K562 (cell line): ENCODE measurements around the gene CISD3. TPM values are rescaled to one million over a fixed set of nuclear protein-coding genes. Genes with fewer than 3 reads are reported as not detected.
A peak's percentile ranks its signal among the peaks of the same experiment; 100 is the strongest.

Experiments used
- ASH1L ChIP-seq: fragments of 450-650 bp; IDR thresholded peaks from 2 replicates; pipeline ENCODE4 v1.6.1; 2018; ENCODE audit warnings: borderline replicate concordance, mild to moderate bottlenecking, low read depth; ENCODE audit not compliant: partially characterized antibody
- ATF7 ChIP-seq: fragments of 450-650 bp; IDR thresholded peaks from 2 replicates; pipeline ENCODE4 v1.7.1; 2014; ENCODE audit warnings: mild to moderate bottlenecking, moderate library complexity
- ELF4 ChIP-seq: fragments of 450-650 bp; formaldehyde crosslinking; IDR thresholded peaks from 2 replicates; pipeline ENCODE4 v1.4.0; 2022; ENCODE audit warnings: missing genetic modification characterization
- FOSL1 ChIP-seq: fragments of 200-800 bp; sonication (Bioruptor generic); conservative IDR thresholded peaks from 2 replicates; pipeline ENCODE4 v1.6.1; 2016; ENCODE audit warnings: missing genetic modification characterization, missing compliant biosample characterization
- FOXJ3 ChIP-seq: sonication (generic); formaldehyde crosslinking; IDR thresholded peaks from 2 replicates; pipeline ENCODE4 v1.4.0; 2020; ENCODE audit warnings: mild to moderate bottlenecking, missing genetic modification reagents
- MIER1 ChIP-seq: fragments of 450-650 bp; IDR thresholded peaks from 2 replicates; pipeline ENCODE4 v1.6.1; 2016; ENCODE audit warnings: antibody characterized with exemption, mild to moderate bottlenecking, low read depth
- MYBL2 ChIP-seq, 2 experiments: fragments of 450-650 bp in 1 of 2; sonication (generic) in 1 of 2; formaldehyde crosslinking in 1 of 2; IDR thresholded peaks; 2 replicates each; pipeline versions ENCODE4 v1.6.1 to v1.8.1; 2017 to 2022; ENCODE audit warnings: borderline replicate concordance in 1 of 2, inconsistent platforms in 1 of 2, low read depth in 1 of 2, mild to moderate bottlenecking in 1 of 2, missing genetic modification reagents in 1 of 2, moderate library complexity in 1 of 2
- NCOA6 ChIP-seq: fragments of 450-650 bp; IDR thresholded peaks from 2 replicates; pipeline ENCODE4 v1.6.1; 2017; ENCODE audit warnings: mild to moderate bottlenecking
- NFXL1 ChIP-seq: fragments of 450-650 bp; formaldehyde crosslinking; IDR thresholded peaks from 2 replicates; pipeline ENCODE4 v1.4.0; 2021; ENCODE audit warnings: mild to moderate bottlenecking
- NFYB ChIP-seq: IDR thresholded peaks from 2 replicates; pipeline ENCODE4 v1.6.1; 2011; ENCODE audit warnings: mild to moderate bottlenecking, moderate library complexity; ENCODE audit not compliant: insufficient read length; ENCODE audit errors: extremely low read depth
- SP1 ChIP-seq: sonication (generic); formaldehyde crosslinking; IDR thresholded peaks from 2 replicates; pipeline ENCODE4 v1.8.1; 2022; ENCODE audit warnings: mild to moderate bottlenecking, missing genetic modification reagents
- SRSF3 ChIP-seq: fragments of 200-400 bp; formaldehyde crosslinking; IDR thresholded peaks from 2 replicates; pipeline ENCODE4 v1.6.1; 2016; ENCODE audit warnings: mild to moderate bottlenecking, low read length, moderate library complexity; ENCODE audit not compliant: insufficient read depth
- TAL1 ChIP-seq: fragments of 450-650 bp; IDR thresholded peaks from 2 replicates; pipeline ENCODE4 v1.6.1; 2016; ENCODE audit warnings: mild to moderate bottlenecking
- TBP ChIP-seq: optimal IDR thresholded peaks from 2 replicates; pipeline ENCODE3; 2011; ENCODE audit warnings: low read depth, low read length, improper control_type of control experiment
- USF2 ChIP-seq: sonication (generic); formaldehyde crosslinking; IDR thresholded peaks from 2 replicates; pipeline ENCODE4 v1.5.0; 2020; ENCODE audit warnings: missing genetic modification reagents
- XRCC5 ChIP-seq: fragments of 200-400 bp; formaldehyde crosslinking; IDR thresholded peaks from 2 replicates; pipeline ENCODE4 v1.6.1; 2017; ENCODE audit warnings: low read depth, mild to moderate bottlenecking, low read length
- ZNF644 ChIP-seq: fragments of 200-800 bp; sonication (Bioruptor generic); IDR thresholded peaks from 2 replicates; pipeline ENCODE4 v1.6.1; 2016; ENCODE audit warnings: low read depth, missing genetic modification characterization, missing compliant biosample characterization
- ZNF79 ChIP-seq: fragments of 250-450 bp; sonication (Bioruptor Pico); IDR thresholded peaks from 2 replicates; pipeline ENCODE4 v1.4.0; 2020; ENCODE audit warnings: low read depth, mild to moderate bottlenecking, moderate library complexity
- ZSCAN29 ChIP-seq: fragments of 450-650 bp; IDR thresholded peaks from 2 replicates; pipeline ENCODE4 v1.6.1; 2017
- polyA plus RNA-seq, 8 experiments: library from polyadenylated mRNA; depleted of rRNA in 4 of 8; stranded (reverse) in 5 of 8; unstranded in 3 of 8; fragments of >200 nt; fragmentation: Nextera tagmentation in 2 of 8; fragmentation: Illumina TruSeq in 1 of 8; extraction: Ambion mirVana in 2 of 8; extraction: Trizol in 1 of 8; gene quantifications; 2 replicates each; pipeline versions ENCODE4 v1.2.1 to v1.2.3, GENCODE V29; 2011 to 2014; ENCODE audit warnings: inconsistent platforms in 1 of 8, missing spikeins in 1 of 8
- total RNA-seq, 7 experiments: library from RNA; depleted of rRNA in 6 of 7; stranded (reverse); fragments of >200 nt in 6 of 7; fragmentation: Illumina TruSeq in 2 of 7; extraction: Trizol in 2 of 7; gene quantifications; 2 replicates each; pipeline versions ENCODE4 v1.2.1 to v1.2.3, GENCODE V29; 2011 to 2021; ENCODE audit warnings: low replicate concordance in 1 of 7
- TF ChIP-seq, protein P1 (sequence below): sonication (generic); formaldehyde crosslinking; IDR thresholded peaks from 2 replicates; pipeline ENCODE4 v1.8.1; 2022; ENCODE audit warnings: missing genetic modification reagents
- TF ChIP-seq, protein P2 (sequence below): fragments of 450-650 bp; formaldehyde crosslinking; conservative IDR thresholded peaks from 2 replicates; pipeline ENCODE4 v1.4.0; 2022; ENCODE audit warnings: mild to moderate bottlenecking, missing genetic modification characterization
- TF ChIP-seq, protein P3 (sequence below): fragments of 450-650 bp; formaldehyde crosslinking; IDR thresholded peaks from 2 replicates; pipeline ENCODE4 v1.4.0; 2020; ENCODE audit warnings: mild to moderate bottlenecking, moderate library complexity
- TF ChIP-seq, protein P4 (sequence below): fragments of 250-450 bp; sonication (Bioruptor Pico); IDR thresholded peaks from 2 replicates; pipeline ENCODE4 v1.8.0; 2022; ENCODE audit warnings: moderate library complexity, mild to moderate bottlenecking, inconsistent platforms

The CISD3 gene
- total and polyA plus RNA-seq, 9 of the 15 experiments (the other 6 are each of a cell fraction or from before 2014, with no cell fraction given) = 5.0 to 60.7 (median 15.7) TPM

DNA sequence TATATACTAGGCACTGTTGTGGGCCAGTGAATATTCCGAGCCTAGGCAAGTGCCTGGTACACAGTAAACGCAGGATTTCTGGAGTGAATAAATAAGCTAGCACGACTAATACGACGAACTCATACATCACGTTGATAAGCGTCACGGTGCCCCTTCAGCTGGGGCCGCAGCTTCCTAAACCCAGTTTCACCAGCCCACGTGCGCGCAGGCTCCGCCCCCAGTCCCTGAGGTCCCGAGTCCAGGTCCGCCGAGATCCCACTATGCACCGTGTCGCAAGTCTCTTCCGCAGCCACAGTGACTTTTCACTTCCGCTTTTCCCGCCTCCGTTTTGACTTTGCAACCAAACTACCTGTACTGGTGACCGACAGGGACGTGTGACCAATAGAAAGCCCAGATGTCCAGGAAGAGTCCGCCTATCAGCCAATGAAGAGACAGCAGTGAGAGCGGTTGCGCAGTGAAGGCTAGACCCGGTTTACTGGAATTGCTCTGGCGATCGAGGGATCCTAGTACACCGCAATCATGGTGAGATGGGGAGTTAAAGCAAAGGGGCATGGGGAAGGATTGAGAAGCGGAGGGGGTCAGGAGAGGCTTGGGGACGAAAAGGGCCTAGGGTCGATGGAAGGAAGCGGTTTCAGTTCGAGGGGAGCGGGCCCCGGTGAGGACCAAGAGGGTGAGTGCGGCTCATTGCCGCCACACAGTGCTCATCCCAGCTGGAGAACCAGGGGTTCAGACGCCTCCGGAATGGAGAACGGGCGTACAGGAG is 22.3 kb downstream of the CISD3 start, which contains the start of gene PSMB3 (continued):
- TF ChIP-seq MIER1 (no peak), TAL1 (no peak), ZNF79 (CRISPR knock-in tag) (no peak), USF2 (CRISPR knock-in tag) (peak; percentile 81), ZSCAN29 (no peak), NFXL1 (CRISPR knock-in tag) (no peak), MYBL2 (IDR thresholded peaks at IDR 0.05; ENCODE audit: low read depth) (no peak; the same call in 1 of the 2 replicates), MYBL2 (CRISPR knock-in tag; IDR thresholded peaks at IDR 0.05; ENCODE audit: borderline replicate concordance) (no peak), XRCC5 (no peak), FOSL1 (tag) (peak; percentile 35; the same call in 1 of the 2 replicates), ATF7 (peak; percentile 69), ZNF644 (tag) (no peak), ASH1L (peak; percentile 96), TBP (peak; percentile 62), ELF4 (peak; percentile 97), NFYB (peak; percentile 97), SP1 (CRISPR knock-in tag) (peak; percentile 68), NCOA6 (no peak), FOXJ3 (CRISPR knock-in tag) (no peak), SRSF3 (no peak)
- TF ChIP-seq, protein P1, sequence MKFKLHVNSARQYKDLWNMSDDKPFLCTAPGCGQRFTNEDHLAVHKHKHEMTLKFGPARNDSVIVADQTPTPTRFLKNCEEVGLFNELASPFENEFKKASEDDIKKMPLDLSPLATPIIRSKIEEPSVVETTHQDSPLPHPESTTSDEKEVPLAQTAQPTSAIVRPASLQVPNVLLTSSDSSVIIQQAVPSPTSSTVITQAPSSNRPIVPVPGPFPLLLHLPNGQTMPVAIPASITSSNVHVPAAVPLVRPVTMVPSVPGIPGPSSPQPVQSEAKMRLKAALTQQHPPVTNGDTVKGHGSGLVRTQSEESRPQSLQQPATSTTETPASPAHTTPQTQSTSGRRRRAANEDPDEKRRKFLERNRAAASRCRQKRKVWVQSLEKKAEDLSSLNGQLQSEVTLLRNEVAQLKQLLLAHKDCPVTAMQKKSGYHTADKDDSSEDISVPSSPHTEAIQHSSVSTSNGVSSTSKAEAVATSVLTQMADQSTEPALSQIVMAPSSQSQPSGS = no peak
- TF ChIP-seq, protein P2, sequence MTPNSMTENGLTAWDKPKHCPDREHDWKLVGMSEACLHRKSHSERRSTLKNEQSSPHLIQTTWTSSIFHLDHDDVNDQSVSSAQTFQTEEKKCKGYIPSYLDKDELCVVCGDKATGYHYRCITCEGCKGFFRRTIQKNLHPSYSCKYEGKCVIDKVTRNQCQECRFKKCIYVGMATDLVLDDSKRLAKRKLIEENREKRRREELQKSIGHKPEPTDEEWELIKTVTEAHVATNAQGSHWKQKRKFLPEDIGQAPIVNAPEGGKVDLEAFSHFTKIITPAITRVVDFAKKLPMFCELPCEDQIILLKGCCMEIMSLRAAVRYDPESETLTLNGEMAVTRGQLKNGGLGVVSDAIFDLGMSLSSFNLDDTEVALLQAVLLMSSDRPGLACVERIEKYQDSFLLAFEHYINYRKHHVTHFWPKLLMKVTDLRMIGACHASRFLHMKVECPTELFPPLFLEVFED (CRISPR knock-in tag) = peak; percentile 86; the same call in 1 of the 2 replicates
- TF ChIP-seq, protein P3, sequence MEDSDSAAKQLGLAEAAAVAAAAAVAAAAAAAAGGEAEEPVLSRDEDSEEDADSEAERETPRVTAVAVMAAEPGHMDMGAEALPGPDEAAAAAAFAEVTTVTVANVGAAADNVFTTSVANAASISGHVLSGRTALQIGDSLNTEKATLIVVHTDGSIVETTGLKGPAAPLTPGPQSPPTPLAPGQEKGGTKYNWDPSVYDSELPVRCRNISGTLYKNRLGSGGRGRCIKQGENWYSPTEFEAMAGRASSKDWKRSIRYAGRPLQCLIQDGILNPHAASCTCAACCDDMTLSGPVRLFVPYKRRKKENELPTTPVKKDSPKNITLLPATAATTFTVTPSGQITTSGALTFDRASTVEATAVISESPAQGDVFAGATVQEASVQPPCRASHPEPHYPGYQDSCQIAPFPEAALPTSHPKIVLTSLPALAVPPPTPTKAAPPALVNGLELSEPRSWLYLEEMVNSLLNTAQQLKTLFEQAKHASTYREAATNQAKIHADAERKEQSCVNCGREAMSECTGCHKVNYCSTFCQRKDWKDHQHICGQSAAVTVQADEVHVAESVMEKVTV (CRISPR knock-in tag) = peak; percentile 12; the same call in 1 of the 2 replicates
- TF ChIP-seq, protein P4, sequence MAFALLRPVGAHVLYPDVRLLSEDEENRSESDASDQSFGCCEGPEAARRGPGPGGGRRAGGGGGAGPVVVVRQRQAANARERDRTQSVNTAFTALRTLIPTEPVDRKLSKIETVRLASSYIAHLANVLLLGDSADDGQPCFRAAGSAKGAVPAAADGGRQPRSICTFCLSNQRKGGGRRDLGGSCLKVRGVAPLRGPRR = 0 out of 2 replicates have a peak, but pooled peaks have one; percentile 49
